K562 (cell line): ENCODE measurements around the gene KCTD12. TPM values are rescaled to one million over a fixed set of nuclear protein-coding genes. Genes with fewer than 3 reads are reported as not detected.

Experiments used
- ATAC-seq: fragments of 200-7000 bp; cut with Tn5 transposase; 3 replicates; pipeline ENCODE4 v1.9.1; 2020; ENCODE audit warnings: moderate library complexity
- BruUV-seq: library from RNA; stranded (reverse); fragments of 400-500 nt; replicated peaks from 2 replicates; lab custom pipeline; 2021; lab: Mats Ljungman, UMichigan
- CTCF ChIA-PET: fragments of 300-600 bp; formaldehyde crosslinking; extraction: SDS; loops from one replicate; lab custom pipeline; 2021; ENCODE audit warnings: low intra/inter-chr PET ratio; lab: Yijun Ruan, JAX
- POLR2A ChIA-PET: fragments of 300-600, 350-650 bp; sonication (Branson Sonifier 250); formaldehyde crosslinking; extraction: SDS; loops from one replicate; lab custom pipeline; 2021; ENCODE audit warnings: antibody characterized with exemption, inconsistent platforms; lab: Yijun Ruan, JAX
- DNase-seq, 4 experiments: peaks; one replicate each; pipeline versions ENCODE4 v3.0.0 to v3.0.0-alpha.2; 2011 to 2018; ENCODE audit warnings: low spot score in 3 of 4, mixed read lengths in 3 of 4; ENCODE audit errors: extremely low read depth in 1 of 4
- FAIRE-seq: peaks from 2 replicates; lab custom pipeline; 2011; peaks lifted over from hg19 to GRCh38; lab: Jason Lieb, UNC
- H2AFZ ChIP-seq: 2 replicates; pipeline ENCODE4 v1.6.0; 2011; ENCODE audit warnings: low read depth, low read length, control low read depth, inconsistent platforms
- H3K27ac ChIP-seq: fragments of 200-600 bp; 3 replicates; pipeline ENCODE4 v1.8.0; 2011; ENCODE audit warnings: low read depth, mild to moderate bottlenecking, control low read depth, inconsistent platforms, low read length, moderate library complexity, mixed read lengths; ENCODE audit errors: extremely low read depth
- H3K27me3 ChIP-seq, 2 experiments: fragments of 300-600 bp in 1 of 2; 2 replicates in 1 of 2; 3 replicates in 1 of 2; pipeline versions ENCODE4 v1.6.0 to v1.8.0; 2011; ENCODE audit warnings: inconsistent platforms in 2 of 2, low read length in 2 of 2, mild to moderate bottlenecking in 1 of 2, mixed read lengths in 1 of 2, moderate library complexity in 1 of 2; ENCODE audit not compliant: control insufficient read depth in 2 of 2, insufficient read depth in 2 of 2
- H3K36me3 ChIP-seq: fragments of 300-600 bp; 3 replicates; pipeline ENCODE4 v1.8.0; 2011; ENCODE audit warnings: mild to moderate bottlenecking, low read length, inconsistent platforms; ENCODE audit not compliant: control insufficient read depth, insufficient read depth
- H3K4me1 ChIP-seq, 2 experiments: fragments of 200-600 bp in 1 of 2; replicated peaks in 1 of 2; 2 replicates in 1 of 2; 3 replicates in 1 of 2; pipeline versions ENCODE4 v1.5.1 to v1.8.0; 2011; ENCODE audit warnings: inconsistent platforms in 2 of 2, low read length in 2 of 2, mild to moderate bottlenecking in 1 of 2, mixed read lengths in 1 of 2, moderate library complexity in 1 of 2; ENCODE audit not compliant: control insufficient read depth in 2 of 2, insufficient read depth in 2 of 2
- H3K4me2 ChIP-seq: 2 replicates; pipeline ENCODE4 v1.6.1; 2011; ENCODE audit warnings: low read length, control low read depth, inconsistent platforms, mixed read lengths; ENCODE audit not compliant: insufficient read depth
- H3K4me3 ChIP-seq: fragments of 200-600 bp; sonication (generic), shearing (Covaris generic); 2 replicates; pipeline ENCODE4 v1.5.1; 2016; ENCODE audit warnings: control low read depth, inconsistent platforms
- H3K79me2 ChIP-seq: fragments of 200-600 bp; 3 replicates; pipeline ENCODE4 v1.8.0; 2011; ENCODE audit warnings: low read length, inconsistent platforms; ENCODE audit not compliant: control insufficient read depth, insufficient read depth
- H3K9ac ChIP-seq, 2 experiments: 2 replicates each; pipeline versions ENCODE4 v1.6.0 to v1.6.1; 2011; ENCODE audit warnings: low read depth in 2 of 2, low read length in 2 of 2, control low read depth in 1 of 2, inconsistent platforms in 1 of 2, mild to moderate bottlenecking in 1 of 2, mixed read lengths in 1 of 2; ENCODE audit not compliant: insufficient read depth in 1 of 2
- H3K9me1 ChIP-seq: one replicate; pipeline ENCODE4 v1.6.0; 2011; ENCODE audit warnings: inconsistent platforms, mild to moderate bottlenecking, low read length, moderate library complexity; ENCODE audit not compliant: control insufficient read depth, insufficient read depth
- H3K9me3 ChIP-seq: replicated peaks from 2 replicates; pipeline ENCODE4 v1.5.1; 2011; ENCODE audit warnings: low read depth, low read length, inconsistent platforms; ENCODE audit not compliant: control insufficient read depth, insufficient read depth
- H4K20me1 ChIP-seq: replicated peaks from 2 replicates; pipeline ENCODE4 v1.6.1; 2011; ENCODE audit warnings: low read length, inconsistent platforms, mixed read lengths; ENCODE audit not compliant: control insufficient read depth, insufficient read depth
- MTA1 ChIP-seq: fragments of 450-650 bp; IDR thresholded peaks from 2 replicates; pipeline ENCODE4 v1.6.1; 2017; ENCODE audit warnings: borderline replicate concordance
- MXD1 ChIP-seq: fragments of 250-450 bp; sonication (Bioruptor Pico); IDR thresholded peaks from 2 replicates; pipeline ENCODE4 v1.8.0; 2021; ENCODE audit warnings: borderline replicate concordance, mild to moderate bottlenecking, moderate library complexity; ENCODE audit not compliant: poor library complexity, severe bottlenecking
- PHF20 ChIP-seq: fragments of 450-650 bp; IDR thresholded peaks from 2 replicates; pipeline ENCODE4 v1.6.1; 2018; ENCODE audit not compliant: partially characterized antibody
- PRDM10 ChIP-seq: fragments of 450-650 bp; IDR thresholded peaks from 2 replicates; pipeline ENCODE4 v1.6.1; 2018; ENCODE audit not compliant: partially characterized antibody
- RBM15 ChIP-seq: fragments of 200-400 bp; formaldehyde crosslinking; IDR thresholded peaks from 2 replicates; pipeline ENCODE4 v1.6.1; 2018; ENCODE audit warnings: mild to moderate bottlenecking, low read length, moderate library complexity; ENCODE audit not compliant: insufficient read depth
- RCOR1 ChIP-seq, 2 experiments: IDR thresholded peaks; 2 replicates each; pipeline ENCODE4 v1.6.1; 2012; ENCODE audit warnings: low read depth in 2 of 2, low read length in 2 of 2, borderline replicate concordance in 1 of 2, improper control_type of control experiment in 1 of 2
- ZBTB12 ChIP-seq: fragments of 250-450 bp; sonication (Bioruptor Pico); IDR thresholded peaks from 2 replicates; pipeline ENCODE4 v1.4.0; 2020
- whole genome bisulfite sequencing: fragments of 100-300 bp; shearing (Covaris generic); methylation state at CpG from one replicate; pipeline ENCODE4 v1.1.6; 2016; ENCODE audit warnings: low coverage, mixed read lengths; ENCODE audit not compliant: insufficient coverage; ENCODE audit errors: missing lambda C conversion rate; 5-methylcytosine and 5-hydroxymethylcytosine counted together
- in situ Hi-C: fragments of 300-500 bp; cut with MboI; formaldehyde crosslinking; loops from 4 replicates; pipeline ENCODE4 v1.15.0; 2018; ENCODE audit warnings: inconsistent platforms, mixed read lengths
- intact Hi-C: fragments of 100-400 bp; cut with micrococcal nuclease; formaldehyde crosslinking; loops from 2 replicates; pipeline ENCODE4 v1.14.2; 2022
- polyA plus RNA-seq, 8 experiments: library from polyadenylated mRNA; depleted of rRNA in 4 of 8; stranded (reverse) in 5 of 8; unstranded in 3 of 8; fragments of >200 nt; fragmentation: Nextera tagmentation in 2 of 8; fragmentation: Illumina TruSeq in 1 of 8; extraction: Ambion mirVana in 2 of 8; extraction: Trizol in 1 of 8; gene quantifications; 2 replicates each; pipeline versions ENCODE4 v1.2.1 to v1.2.3, GENCODE V29; 2011 to 2014; ENCODE audit warnings: inconsistent platforms in 1 of 8, missing spikeins in 1 of 8
- total RNA-seq, 7 experiments: library from RNA; depleted of rRNA in 6 of 7; stranded (reverse); fragments of >200 nt in 6 of 7; fragmentation: Illumina TruSeq in 2 of 7; extraction: Trizol in 2 of 7; gene quantifications; 2 replicates each; pipeline versions ENCODE4 v1.2.1 to v1.2.3, GENCODE V29; 2011 to 2021; ENCODE audit warnings: low replicate concordance in 1 of 7
- TF ChIP-seq, protein P1 (sequence below): fragments of 450-650 bp; IDR thresholded peaks from 2 replicates; pipeline ENCODE4 v1.7.0; 2016; ENCODE audit warnings: borderline replicate concordance

The KCTD12 gene
- total and polyA plus RNA-seq, 9 of the 15 experiments (the other 6 are each of a cell fraction or from before 2014, with no cell fraction given), result 0.14 to 0.93 (median 0.32) TPM

DNA sequence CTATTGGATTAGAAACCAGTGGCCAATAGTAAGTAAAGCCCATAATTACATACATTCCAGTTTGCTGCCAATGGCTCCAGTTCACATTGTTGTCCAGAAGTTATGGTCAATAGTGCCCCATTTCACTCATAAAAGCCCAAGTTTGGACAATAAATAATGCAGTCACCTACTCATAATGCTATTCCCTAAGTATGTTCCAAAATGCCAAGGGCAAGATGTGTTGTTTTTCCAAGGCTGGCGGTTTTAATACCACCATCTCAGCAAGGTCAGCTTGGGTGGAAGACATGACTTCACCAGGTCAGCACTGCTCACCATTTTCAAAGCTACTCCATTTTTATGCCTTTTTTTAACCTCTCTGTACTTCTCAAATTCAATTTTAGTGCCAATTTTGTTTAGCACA lies 32.7 kb downstream of the KCTD12 start:
- Histone ChIP-seq H3K79me2 (no peaks in the 10 kb centered on the region), H3K27ac (no peak overlapping the region), H3K9ac (no peak overlapping the region), H4K20me1 (no peaks in the 10 kb centered on the region), H3K4me1 (no peaks in the 10 kb centered on the region), H3K4me3 (no peak overlapping the region), H3K36me3 (no peaks in the 10 kb centered on the region), H3K9me1 (no peaks in the 10 kb centered on the region), H2AFZ (no peak overlapping the region), H3K27me3 (no peaks in the 10 kb centered on the region), H3K9me3 (no peaks in the 10 kb centered on the region), H3K4me2 (no peak overlapping the region)
- TF ChIP-seq, protein P1, sequence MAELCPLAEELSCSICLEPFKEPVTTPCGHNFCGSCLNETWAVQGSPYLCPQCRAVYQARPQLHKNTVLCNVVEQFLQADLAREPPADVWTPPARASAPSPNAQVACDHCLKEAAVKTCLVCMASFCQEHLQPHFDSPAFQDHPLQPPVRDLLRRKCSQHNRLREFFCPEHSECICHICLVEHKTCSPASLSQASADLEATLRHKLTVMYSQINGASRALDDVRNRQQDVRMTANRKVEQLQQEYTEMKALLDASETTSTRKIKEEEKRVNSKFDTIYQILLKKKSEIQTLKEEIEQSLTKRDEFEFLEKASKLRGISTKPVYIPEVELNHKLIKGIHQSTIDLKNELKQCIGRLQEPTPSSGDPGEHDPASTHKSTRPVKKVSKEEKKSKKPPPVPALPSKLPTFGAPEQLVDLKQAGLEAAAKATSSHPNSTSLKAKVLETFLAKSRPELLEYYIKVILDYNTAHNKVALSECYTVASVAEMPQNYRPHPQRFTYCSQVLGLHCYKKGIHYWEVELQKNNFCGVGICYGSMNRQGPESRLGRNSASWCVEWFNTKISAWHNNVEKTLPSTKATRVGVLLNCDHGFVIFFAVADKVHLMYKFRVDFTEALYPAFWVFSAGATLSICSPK, result no peak
- TF ChIP-seq RBM15 (no peak), RCOR1 (IDR thresholded peaks at IDR 0.05; ENCODE audit: borderline replicate concordance in 1 of 2, low read depth in 2 of 2, low read length in 2 of 2) (no peak), ZBTB12 (CRISPR knock-in tag) (no peak), MTA1 (no peak), PRDM10 (no peak), MXD1 (CRISPR knock-in tag) (no peak), PHF20 (no peak)
- CTCF ChIA-PET, result no interaction called here
- 0% methylated on average over 1 of the region's 1 CpG for WGBS
- BruUV-seq, result no TSS peak
- intact Hi-C loops, result no loop called here
- FAIRE-seq, result no peak
- DNase-seq, result no peak
- in situ Hi-C loops, result no loop called here
- ATAC-seq, result no peak
- POLR2A ChIA-PET, result no interaction called here
